HG02759 (cell line): ENCODE results near the gene AP3B2.
"Not testable (repeated sequence)": the region's sequence is repeated elsewhere in the genome, so short reads cannot be mapped to it uniquely, and the experiment has no call there.

Source experiments
- ATAC-seq: cut with Tn5 transposase; IDR thresholded peaks from one replicate; pipeline ENCODE4 v1.9.1; 2021; ENCODE audit warnings: mild to moderate bottlenecking, moderate library complexity; ENCODE audit not compliant: unreplicated experiment

The AP3B2 gene, protein sequence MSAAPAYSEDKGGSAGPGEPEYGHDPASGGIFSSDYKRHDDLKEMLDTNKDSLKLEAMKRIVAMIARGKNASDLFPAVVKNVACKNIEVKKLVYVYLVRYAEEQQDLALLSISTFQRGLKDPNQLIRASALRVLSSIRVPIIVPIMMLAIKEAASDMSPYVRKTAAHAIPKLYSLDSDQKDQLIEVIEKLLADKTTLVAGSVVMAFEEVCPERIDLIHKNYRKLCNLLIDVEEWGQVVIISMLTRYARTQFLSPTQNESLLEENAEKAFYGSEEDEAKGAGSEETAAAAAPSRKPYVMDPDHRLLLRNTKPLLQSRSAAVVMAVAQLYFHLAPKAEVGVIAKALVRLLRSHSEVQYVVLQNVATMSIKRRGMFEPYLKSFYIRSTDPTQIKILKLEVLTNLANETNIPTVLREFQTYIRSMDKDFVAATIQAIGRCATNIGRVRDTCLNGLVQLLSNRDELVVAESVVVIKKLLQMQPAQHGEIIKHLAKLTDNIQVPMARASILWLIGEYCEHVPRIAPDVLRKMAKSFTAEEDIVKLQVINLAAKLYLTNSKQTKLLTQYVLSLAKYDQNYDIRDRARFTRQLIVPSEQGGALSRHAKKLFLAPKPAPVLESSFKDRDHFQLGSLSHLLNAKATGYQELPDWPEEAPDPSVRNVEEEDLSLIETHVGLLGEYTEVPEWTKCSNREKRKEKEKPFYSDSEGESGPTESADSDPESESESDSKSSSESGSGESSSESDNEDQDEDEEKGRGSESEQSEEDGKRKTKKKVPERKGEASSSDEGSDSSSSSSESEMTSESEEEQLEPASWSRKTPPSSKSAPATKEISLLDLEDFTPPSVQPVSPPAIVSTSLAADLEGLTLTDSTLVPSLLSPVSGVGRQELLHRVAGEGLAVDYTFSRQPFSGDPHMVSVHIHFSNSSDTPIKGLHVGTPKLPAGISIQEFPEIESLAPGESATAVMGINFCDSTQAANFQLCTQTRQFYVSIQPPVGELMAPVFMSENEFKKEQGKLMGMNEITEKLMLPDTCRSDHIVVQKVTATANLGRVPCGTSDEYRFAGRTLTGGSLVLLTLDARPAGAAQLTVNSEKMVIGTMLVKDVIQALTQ

DNA sequence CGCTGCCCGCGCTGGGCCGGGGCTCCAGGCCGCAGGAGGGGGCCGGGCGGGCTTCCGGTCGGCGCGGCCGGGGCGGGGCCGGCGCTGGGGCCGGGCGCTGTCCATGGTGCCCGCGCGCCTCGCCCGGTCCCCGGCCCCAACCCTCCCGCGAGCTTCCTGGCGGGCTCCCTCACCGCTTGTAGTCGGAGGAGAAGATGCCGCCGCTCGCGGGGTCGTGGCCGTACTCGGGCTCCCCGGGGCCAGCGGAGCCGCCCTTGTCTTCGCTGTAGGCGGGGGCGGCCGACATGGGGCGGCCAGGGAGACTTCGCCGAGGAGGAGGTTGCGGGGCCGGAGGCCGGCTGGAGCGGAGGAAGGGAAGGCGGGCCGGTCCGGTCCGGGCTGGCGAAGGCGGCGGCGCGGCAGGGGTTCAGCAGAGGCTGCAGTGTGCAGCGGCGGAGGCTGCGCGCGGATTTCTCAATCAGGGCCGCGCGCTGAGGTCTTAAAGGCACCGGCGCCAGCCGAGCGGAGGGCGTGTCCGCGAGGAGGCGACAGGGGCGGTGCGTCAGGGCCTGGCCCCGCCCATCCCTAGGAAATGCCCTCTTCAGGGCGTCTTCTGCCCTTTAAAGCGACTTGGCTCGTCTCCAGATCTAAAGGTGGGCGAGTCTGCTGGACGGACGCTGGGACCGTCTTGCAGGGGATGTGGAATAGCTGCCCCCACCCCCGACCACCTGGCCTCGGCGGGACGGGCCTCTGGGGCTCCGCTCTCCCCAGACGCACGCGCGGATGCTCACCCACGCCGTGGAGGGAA, at the start of gene AP3B2:
Gene AP3B2 (minus strand): TSS at position 455 of the 787 bp plus-strand sequence. CDS start 169 bp downstream, at position 286.
- peak; percentile 93 for ATAC-seq

DNA sequence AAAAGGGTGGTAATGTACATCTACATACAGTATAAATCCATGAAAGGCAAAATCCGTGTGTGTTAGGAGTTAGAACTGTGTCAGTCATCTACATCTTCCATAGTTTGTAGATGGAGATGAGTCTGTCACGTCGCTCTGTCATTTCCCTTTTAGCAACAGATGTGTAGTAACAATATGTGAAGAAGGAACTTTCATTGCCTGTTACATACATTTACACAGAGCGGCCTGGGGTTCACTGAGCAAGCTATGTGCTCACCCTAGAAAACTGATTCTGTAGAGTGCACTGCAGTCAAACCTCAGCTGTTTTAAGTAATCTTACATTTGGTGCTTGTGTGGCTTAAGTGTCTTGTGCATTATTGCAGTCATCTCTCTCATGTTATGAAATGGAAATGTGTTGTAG, 41.6 kb upstream of the AP3B2 start:
- no peak for ATAC-seq

DNA sequence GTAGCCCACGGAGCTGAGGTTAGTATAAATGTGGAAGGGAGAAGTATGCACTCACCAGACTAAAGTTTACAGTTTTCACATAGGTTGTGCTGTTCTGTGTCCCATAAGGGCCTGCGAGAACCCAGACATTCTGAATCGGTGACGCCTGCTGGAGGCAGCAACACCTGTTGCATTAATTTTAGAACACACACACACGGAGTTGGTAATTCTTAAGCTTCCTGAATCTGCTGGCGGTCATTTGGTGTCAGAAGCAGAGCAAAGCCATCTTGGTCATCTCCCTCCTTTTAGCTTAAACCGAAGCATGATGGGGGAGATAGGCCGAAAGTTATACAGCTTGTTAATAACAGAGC, 41.1 kb upstream of the AP3B2 start:
- ATAC-seq, result peak; percentile 26

DNA sequence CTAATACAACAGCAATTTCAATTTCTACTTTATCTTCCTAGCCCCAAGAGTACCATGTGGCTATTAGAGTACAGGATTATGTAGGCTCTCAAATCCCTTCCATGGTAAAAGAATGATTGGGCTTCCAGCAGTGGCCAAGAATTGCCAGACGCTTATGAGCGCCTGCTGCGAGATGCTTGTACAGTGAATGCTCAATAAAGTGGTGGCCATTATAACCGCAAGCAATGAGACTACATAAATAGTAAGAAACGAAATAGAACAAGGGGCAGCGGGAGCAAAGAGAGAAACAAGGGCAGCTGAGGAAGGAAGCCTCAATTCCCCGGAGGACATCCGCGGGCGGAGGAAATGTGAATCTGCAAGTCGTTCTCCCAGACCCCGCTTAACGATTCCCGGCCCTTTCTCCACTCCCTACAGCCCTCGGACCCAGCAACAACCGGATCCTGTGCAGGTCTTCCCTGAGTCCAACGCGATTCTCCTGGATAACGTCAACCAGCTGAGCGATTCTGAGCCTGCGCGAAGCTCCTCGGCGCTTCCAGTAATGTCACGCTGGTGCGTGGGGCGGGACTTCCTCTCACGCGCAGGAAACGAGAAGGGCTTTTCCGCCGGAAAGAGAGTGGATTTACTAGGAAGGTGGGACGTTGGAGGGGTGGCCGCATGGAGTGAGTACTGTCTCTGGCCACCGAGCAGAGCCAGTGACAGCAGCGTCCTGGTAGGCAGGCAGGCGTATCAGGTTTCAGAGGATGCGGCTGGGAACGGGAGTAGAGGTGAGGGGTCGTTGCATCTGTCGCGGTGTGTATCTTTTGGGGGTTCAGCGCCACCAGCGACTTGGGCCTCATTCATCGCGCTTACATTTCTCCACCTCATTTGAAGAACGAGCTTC, 40.5 kb upstream of the AP3B2 start:
- ATAC-seq, result peak; percentile 94

DNA sequence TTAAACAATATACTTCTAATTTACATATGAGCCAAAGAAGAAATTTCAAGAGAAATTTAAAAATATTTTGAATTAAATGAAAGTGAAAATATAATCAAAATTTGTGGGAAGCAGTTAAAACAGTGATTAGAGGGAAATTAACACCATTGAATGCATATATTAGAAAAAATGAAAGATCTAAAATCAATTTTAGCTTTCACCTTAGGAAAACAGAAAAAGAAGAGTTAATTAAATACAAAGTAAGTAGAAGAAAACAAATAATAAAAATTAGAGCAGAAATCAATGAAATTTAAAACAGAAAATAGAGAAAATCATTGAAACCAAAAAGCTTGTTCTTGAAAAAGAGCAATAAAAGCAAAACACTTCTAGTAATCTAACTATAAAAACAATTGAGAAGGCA, 38.6 kb upstream of the AP3B2 start:
- ATAC-seq, result no peak

DNA sequence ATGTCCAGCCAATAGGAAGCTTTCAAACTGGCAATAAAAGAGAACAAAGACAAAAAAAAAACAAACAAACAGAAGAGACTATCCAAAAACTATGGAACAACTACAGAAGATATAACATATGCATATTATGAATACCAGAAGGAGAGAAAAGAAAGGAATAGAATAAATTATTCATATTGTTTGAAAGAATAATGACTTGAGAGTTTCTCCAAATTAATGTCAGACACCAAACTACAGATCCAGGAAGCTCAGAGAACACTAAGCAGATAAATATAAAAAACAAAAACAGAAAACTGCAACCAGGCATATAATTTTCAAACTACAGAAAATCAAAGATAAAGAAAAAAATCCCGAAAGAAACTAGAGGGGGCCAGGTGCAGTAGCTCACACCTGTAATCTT, 34.1 kb upstream of the AP3B2 start:
- no peak for ATAC-seq

DNA sequence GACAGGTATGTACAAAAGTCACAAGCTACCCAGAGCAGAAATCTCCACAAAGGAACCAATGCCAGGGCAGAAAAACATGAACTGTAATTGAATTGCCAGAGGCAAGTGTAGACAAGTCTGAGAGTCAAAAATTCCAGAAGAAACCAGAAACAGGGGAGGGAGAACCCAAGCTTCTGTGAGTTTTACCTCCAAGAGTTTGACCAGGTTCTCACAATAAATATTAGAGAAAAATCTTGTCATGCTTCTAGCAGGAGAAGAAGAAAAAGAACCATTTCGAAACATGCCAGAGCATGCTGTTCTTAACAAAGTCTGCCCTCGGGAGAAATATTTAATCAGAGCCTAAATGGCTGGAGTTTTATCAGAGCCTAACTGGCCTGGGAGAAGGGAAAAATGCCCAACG, 32.5 kb upstream of the AP3B2 start:
- ATAC-seq, result no peak

DNA sequence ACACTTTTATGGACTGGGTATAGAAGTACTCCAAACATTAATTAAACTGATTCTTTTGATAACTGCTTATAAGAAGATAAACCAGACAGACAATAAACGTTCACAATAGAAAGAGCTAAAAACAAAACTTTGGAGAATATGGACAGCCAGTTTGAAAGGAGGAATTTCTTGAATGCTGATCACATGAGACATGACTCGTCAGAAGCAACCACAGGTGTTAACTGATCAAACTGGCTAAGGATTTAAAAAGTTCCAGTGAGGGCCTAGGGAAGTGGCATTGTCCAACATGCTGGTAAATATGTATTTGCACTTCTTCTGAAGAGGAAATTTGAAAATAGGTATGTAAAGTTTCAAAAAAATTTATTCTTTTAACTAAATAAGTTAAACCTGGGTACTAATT, 29.4 kb upstream of the AP3B2 start:
- ATAC-seq, result no peak

DNA sequence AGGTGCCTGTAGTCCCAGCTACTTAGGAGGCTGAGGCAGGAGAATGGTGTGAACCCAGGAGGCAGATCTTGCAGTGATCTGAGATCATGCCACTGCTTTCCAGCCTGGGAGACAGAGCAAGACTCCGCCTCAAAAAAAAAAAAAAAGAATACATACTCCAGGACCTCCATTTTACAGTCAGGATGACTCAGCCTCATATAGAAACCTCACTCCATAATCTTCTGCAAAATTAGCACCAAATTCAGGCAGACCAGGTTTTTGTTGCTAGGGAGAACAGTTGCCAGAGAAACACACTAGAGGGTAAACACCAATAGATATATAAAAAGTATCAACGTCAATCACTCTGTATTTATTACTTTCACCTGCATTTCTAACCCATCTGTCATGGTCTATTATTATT, 28.3 kb upstream of the AP3B2 start:
- no peak for ATAC-seq

DNA sequence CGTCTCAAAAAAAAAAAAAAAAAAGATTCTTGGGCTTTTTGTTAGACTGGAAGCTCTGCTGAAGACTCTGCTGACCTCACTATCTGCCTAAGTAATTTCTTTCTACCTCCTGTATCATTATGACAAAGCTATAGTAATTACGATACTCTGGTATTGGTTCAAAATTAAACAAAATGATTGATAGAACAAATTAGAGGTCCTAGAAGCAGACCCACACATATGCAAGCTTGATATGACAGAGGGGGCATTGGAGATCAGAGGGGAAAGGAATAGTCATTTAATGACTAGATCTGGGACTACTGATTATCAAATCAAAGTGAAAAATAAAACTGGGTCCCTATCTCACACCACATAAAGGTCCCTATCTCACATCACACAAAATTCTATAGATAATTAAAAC, 21.9 kb upstream of the AP3B2 start:
- no peak for ATAC-seq

DNA sequence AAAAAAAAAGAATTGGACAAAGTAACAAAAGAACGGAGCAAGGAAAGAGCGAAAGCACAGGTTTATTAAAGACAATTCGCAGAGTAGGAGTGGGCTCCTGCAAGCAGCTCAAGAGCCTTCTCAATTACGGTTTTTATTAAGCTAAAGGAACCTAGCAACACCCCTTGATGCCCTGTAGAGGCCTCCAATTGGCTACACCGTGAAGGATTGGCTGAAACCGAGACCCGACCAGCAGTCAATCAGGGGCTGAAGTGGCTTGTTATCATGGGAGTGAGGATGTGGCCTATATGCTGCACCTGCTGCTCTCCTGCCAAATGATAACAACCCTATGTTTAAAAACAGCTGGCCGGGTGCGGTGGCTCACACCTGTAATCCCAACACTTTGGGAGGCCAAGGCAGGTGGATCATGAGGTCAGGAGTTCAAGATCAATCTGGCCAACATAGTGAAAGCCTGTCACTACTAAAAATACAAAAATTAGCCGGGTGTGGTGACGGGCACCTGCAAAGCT, 20.4 kb upstream of the AP3B2 start:
- no peak for ATAC-seq

DNA sequence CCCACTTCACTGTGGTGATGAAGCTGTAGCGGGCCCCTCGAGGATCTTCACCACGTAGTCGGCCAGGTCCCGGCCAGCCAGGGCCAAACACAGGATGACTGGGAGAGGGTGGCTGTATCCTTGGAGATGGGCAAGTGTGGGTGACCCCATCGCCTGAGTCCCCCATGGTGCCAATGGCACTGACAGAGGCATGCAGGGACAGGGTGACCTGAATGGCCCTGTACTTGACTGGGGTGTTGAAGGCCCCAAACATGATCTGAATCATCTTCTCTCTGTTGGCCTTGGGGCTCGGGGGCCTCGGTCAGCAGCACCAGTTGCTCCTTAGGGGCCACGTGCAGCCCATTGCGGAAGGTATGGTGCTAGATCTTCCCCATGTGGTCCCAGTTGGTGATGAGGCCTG, 17.1 kb upstream of the AP3B2 start:
- ATAC-seq, result no peak

DNA sequence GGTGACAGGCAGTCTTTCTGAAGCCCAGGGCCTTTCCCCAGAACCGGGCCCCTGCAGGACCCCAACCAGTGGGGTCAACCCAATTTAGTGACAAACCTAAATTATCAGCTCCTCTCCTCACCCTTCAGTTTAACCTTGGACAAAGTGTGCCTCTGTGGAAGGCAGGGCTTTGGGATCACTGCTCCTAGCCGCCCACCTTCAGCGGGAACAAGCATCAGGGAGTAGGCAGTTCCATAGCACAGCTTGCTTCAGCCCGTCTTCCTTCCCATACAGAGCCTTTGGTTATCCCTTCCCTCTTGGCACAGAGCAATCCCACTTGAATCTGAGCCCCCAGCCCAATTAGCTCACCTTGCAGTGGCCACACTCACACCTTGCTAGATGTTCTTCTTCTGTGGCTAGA, 5.3 kb upstream of the AP3B2 start:
- ATAC-seq, result no peak

DNA sequence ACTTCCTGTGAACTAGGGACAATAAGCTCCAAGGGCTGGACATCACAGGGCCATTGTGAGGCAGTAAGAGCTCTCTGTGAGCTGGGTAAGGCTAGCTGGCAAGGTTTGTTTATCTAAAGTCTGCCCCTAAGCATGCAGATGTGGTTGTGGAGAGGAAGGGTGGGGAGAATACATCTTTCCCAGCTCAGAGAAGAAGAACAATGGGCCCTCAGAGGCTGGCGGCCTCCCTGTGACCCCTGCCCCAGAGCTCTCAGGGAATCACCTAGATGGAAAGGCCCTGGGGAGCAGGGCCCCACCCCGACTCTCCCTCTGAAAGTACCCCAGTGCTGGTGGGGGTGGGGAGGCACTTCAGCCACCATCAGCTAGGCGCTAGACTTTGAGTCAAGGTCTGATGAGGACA, 4.3 kb upstream of the AP3B2 start:
- ATAC-seq, result no peak

DNA sequence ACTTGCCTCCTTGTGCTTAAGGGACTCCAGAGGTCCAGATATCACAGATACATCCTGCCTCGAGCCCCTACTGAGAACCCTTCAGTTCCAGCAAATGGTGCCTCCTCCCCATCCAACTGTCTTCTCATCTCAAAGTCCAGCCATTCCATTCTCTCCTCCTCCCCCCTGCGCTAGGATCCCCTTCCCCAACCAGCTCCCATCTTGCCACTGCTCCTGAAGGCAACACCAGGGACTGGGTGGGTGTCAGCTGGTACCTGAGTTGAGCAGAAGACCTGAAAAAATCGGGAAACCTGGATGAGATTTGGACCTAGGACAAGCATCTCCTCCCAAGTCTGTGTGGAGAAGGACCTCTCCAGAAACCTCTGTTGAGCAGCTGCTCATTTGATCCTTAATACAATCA, 2.4 kb upstream of the AP3B2 start:
- ATAC-seq, result no peak

DNA sequence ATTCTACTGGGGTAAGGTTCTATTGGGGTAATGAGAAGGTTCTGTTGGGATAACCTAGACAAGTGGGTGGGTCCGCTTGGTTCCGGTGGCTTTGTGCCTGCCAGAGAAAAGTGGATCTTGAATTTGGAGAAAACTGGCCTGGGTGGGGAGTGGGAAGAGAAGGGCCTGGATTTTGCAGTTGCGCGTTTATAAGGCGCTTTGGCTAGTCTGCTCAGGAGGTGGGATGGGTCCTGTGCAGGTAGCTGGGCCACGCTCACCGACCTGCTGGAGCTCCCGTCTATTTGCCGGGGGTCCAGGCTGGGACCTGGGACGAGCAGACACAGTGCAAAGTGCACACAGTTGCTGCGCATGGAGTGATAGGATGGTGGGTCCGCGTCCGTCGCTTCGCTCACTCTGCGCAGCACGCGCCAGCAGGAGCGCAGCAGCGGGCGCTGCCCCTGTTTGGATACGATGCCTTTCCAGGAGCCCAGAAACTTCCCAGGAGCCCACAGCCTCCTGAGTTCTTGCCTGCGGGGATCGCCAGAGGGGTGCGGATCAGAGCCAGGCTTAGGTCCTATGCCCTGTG, 1.3 kb upstream of the AP3B2 start:
- ATAC-seq, result no peak

DNA sequence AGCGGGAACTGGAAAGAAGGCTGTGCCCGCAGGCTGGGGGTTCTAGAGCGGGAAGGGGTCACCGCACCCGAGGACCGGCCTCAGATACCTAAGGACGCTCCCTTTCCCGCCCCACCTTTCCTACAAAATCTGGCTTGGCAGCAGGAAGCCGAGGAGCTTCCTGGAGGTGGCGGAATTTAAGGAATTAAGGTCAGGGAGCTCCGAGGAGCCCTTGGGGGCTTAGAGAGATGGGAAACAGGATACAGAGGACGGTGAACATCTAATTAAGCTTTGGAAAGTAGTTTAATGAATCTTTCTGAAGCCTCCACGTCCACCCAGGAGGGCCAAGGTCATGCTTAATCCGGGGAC, 507 bp upstream of the AP3B2 start:
- ATAC-seq, result no peak

DNA sequence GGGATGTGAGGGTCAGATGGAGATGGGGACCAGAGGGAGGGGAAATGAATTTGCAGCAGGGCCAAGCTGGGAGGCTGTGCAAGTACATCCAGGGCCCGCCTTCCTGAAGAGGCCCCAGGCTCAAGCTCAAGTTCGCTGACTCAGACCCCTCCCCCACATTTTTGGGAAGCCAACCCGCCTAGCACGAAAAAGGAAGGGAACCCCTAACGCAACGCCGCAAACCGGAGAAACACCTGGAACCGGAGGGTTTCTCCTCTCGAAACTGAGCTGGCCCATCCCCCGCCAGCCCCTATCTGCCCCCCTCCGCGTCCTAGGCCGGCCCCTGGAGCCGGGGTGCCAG, 624 bp downstream of the AP3B2 start:
- ATAC-seq, result no peak

DNA sequence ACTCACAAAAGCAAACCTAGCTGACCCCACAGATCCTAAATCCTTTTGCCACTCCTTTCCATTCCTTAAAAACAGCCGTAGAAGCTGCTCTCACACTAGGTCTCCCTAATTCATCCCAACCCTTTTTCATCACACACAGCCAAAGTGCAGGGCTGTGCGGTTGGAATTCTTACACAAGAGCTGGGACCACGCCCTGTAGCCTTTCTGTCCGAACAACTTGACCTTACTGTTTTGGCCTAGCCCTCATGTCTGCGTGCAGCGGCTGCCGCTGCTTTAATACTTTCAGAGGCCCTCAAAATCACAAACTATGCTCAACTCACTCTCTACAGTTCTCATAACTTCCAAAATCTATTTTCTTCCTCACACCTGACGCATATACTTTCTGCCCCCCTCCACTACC, 3.8 kb downstream of the AP3B2 start:
- ATAC-seq, result not testable (repeated sequence)

DNA sequence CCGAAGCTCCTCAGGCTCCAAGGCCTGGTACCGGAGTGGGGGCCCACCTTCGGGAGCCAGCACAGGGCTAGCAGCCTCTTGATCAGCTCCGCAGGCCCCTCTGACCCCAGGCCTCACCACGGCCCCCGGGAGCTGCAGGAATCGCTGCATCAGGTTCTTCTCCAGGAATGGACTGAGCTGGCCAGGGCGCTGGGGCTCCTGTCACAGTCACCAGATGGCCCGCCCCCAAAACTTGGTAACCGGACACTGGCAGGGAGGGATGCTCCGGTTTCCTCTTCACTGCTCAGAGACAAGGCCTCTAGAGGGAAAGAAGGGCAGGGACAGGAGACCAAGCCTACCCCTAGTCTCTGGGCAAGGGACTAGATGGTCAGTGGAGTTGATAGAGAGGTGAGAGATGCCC, 9.9 kb downstream of the AP3B2 start:
- no peak for ATAC-seq
